Right lobe of liver (tissue), 6 donors: ENCODE measurements around the gene PRPF6. TPM values are rescaled to one million over a fixed set of nuclear protein-coding genes. Genes with fewer than 3 reads are reported as not detected.
A peak's percentile ranks its signal among the peaks of the same experiment; 100 is the strongest.

Experiments
- ATAC-seq, 4 donors: fragments of 200-7000 bp; cut with Tn5 transposase; one replicate each; pipeline ENCODE4 v1.9.1; 2020; ENCODE audit warnings: mild to moderate bottlenecking in 4 of 4, moderate library complexity in 4 of 4
- DNase-seq, 3 donors: peaks; one replicate each; pipeline ENCODE4 v3.0.0-alpha.2; 2020
- H3K27ac ChIP-seq, 3 donors: fragments of 200-600 bp; one replicate each; pipeline ENCODE4 v1.8.0; 2022
- H3K27me3 ChIP-seq, 2 donors: fragments of 200-600 bp; one replicate each; pipeline ENCODE4 v1.8.0; 2022
- H3K36me3 ChIP-seq, 4 donors: fragments of 200-600 bp; sonication (generic) in 1 of 4; one replicate each; pipeline versions ENCODE4 v1.5.1 to v1.8.0; 2017 to 2022; ENCODE audit warnings: control low read depth in 1 of 4
- H3K4me1 ChIP-seq, 4 donors: fragments of 200-600 bp; sonication (generic) in 1 of 4; one replicate each; pipeline versions ENCODE4 v1.5.1 to v1.8.0; 2017 to 2022; ENCODE audit warnings: control low read depth in 1 of 4
- H3K4me3 ChIP-seq, 3 donors: fragments of 200-600 bp; one replicate each; pipeline ENCODE4 v1.8.0; 2022
- H3K9me3 ChIP-seq, 4 donors: fragments of 200-600 bp; sonication (generic) in 1 of 4; one replicate each; pipeline versions ENCODE4 v1.5.1 to v1.8.0; 2017 to 2022; ENCODE audit warnings: control low read depth in 1 of 4
- CTCF ChIP-seq, 4 donors: fragments of 200-600 bp in 3 of 4; fragments of 450-650 bp in 1 of 4; IDR thresholded peaks; one replicate each; pipeline versions ENCODE4 v1.5.1 to v1.8.0; 2016 to 2022; ENCODE audit warnings: antibody characterized with exemption in 4 of 4, mild to moderate bottlenecking in 2 of 4
- POLR2A ChIP-seq: fragments of 450-650 bp; IDR thresholded peaks from one replicate; pipeline ENCODE4 v1.6.1; 2017; ENCODE audit warnings: antibody characterized with exemption, mild to moderate bottlenecking
- WGBS: methylation state at CpG from one replicate; pipeline ENCODE4 v1.1.6; 2018; ENCODE audit warnings: low coverage, low lambda C conversion rate; ENCODE audit not compliant: insufficient coverage; ENCODE audit errors: missing lambda C conversion rate; 5-methylcytosine and 5-hydroxymethylcytosine counted together
- intact Hi-C, 2 donors: fragments of 100-400 bp; cut with DNase I; formaldehyde crosslinking; loops; one replicate each; pipeline versions ENCODE4 v1.11.2 to v1.14.1; 2022
- total RNA-seq, 6 experiments: library from RNA; depleted of rRNA in 2 of 6; stranded (reverse); fragments of >200 nt in 2 of 6; fragmentation: NEBNext Ultra II Directional in 3 of 6; extraction: Animal tissue kit (Norgen Biotek cat#: 25700) in 3 of 6; gene quantifications; one replicate each; pipeline versions ENCODE4 v1.1.0 to v1.2.4, GENCODE V29; 2016 to 2023
- donor health status: DM: no; HTN: yes; CAD: no.
- donor health status: DM: no; HTN: no; CAD: no.
- donor health status: DM: no; HTN: no; CAD: no.
- donor health status: DM: no; HTN: yes; CAD: no.
- donor health status: DM: no; HTN: yes; CAD: no.

PRPF6 gene
- total RNA-seq, 6 experiments from 2014 or later = 21.7 to 28.9 (median 24.4) TPM

- Histone ChIP-seq H3K36me3 (peaks cover 0 to 4% (median 0%) of the 10 kb centered on the region in 4 donors), H3K4me1 (peaks cover 0 to 69% (median 26%) of the 10 kb centered on the region in 4 donors), H3K27me3 (no peaks in the 10 kb centered on the region), H3K27ac (peak overlapping the region in 2 of 3 donors; percentile 26 to 96), H3K9me3 (no peaks in the 10 kb centered on the region), H3K4me3 (no peak overlapping the region)
- WGBS = 60% methylated on average over 1 of the region's 20 CpGs
- intact Hi-C loops = no loop called here
- ATAC-seq = no peak
- no peak for TF ChIP-seq POLR2A
- TF ChIP-seq CTCF (IDR thresholded peaks at IDR 0.05) = no peak
- DNase-seq = no peak
These were observed 30.1 kb upstream of the PRPF6 start for GRCh38 chr20:63950701-63951397.

- Histone ChIP-seq H3K27me3 (no peaks in the 10 kb centered on the region), H3K4me3 (no peak overlapping the region), H3K27ac (peak overlapping the region in 2 of 3 donors; percentile 30 to 96), H3K36me3 (no peaks in the 10 kb centered on the region), H3K4me1 (peaks cover 0 to 69% (median 26%) of the 10 kb centered on the region in 4 donors), H3K9me3 (no peaks in the 10 kb centered on the region)
- TF ChIP-seq POLR2A (no peak), CTCF (IDR thresholded peaks at IDR 0.05) (no peak)
- intact Hi-C loops = no loop called here
- DNase-seq = peak in 2 of 3 donors; percentile 76 to 82
- no CpG with 5 or more reads among the region's 17 CpGs for WGBS
- peak in 3 of 4 donors; percentile 2 to 15 (median 10) for ATAC-seq
These were observed 29.3 kb upstream of the PRPF6 start for GRCh38 chr20:63951398-63952209.

- TF ChIP-seq POLR2A (no peak), CTCF (IDR thresholded peaks at IDR 0.05) (no peak)
- Histone ChIP-seq H3K27ac (peak overlapping the region in 2 of 3 donors; percentile 30 to 96), H3K27me3 (no peaks in the 10 kb centered on the region), H3K36me3 (no peaks in the 10 kb centered on the region), H3K4me3 (no peak overlapping the region), H3K9me3 (no peaks in the 10 kb centered on the region), H3K4me1 (peaks cover 0 to 72% (median 25%) of the 10 kb centered on the region in 4 donors)
- no peak for ATAC-seq
- intact Hi-C loops = no loop called here
- no peak for DNase-seq
- WGBS = no CpG with 5 or more reads among the region's 15 CpGs
These were observed 28.8 kb upstream of the PRPF6 start for GRCh38 chr20:63952210-63952535.

GRCh38 chr20:63952769-63953168, 28.2 kb upstream of the PRPF6 start:
- H3K9me3 ChIP-seq = no peaks in the 10 kb centered on the region
- TF ChIP-seq POLR2A (no peak), CTCF (IDR thresholded peaks at IDR 0.05) (no peak)
- peaks cover 2 to 70% (median 27%) of the 10 kb centered on the region in 4 donors for H3K4me1 ChIP-seq
- no peaks in the 10 kb centered on the region for H3K27me3 ChIP-seq
- 100% methylated on average over 1 of the region's 14 CpGs for WGBS
- intact Hi-C loops = no loop called here
- ATAC-seq (no peak), DNase-seq (no peak)
- H3K36me3 ChIP-seq = no peaks in the 10 kb centered on the region
- no peak overlapping the region for H3K27ac ChIP-seq
- H3K4me3 ChIP-seq = no peak overlapping the region
